GM19455 (cell line): ENCODE measurements around the gene ACOXL.
"Not testable (repeated sequence)": the region's sequence is repeated elsewhere in the genome, so short reads cannot be mapped to it uniquely, and the experiment has no call there.

Experiments
- ATAC-seq: cut with Tn5 transposase; IDR thresholded peaks from one replicate; pipeline ENCODE4 v1.9.1; 2021; ENCODE audit not compliant: unreplicated experiment

The ACOXL gene

DNA sequence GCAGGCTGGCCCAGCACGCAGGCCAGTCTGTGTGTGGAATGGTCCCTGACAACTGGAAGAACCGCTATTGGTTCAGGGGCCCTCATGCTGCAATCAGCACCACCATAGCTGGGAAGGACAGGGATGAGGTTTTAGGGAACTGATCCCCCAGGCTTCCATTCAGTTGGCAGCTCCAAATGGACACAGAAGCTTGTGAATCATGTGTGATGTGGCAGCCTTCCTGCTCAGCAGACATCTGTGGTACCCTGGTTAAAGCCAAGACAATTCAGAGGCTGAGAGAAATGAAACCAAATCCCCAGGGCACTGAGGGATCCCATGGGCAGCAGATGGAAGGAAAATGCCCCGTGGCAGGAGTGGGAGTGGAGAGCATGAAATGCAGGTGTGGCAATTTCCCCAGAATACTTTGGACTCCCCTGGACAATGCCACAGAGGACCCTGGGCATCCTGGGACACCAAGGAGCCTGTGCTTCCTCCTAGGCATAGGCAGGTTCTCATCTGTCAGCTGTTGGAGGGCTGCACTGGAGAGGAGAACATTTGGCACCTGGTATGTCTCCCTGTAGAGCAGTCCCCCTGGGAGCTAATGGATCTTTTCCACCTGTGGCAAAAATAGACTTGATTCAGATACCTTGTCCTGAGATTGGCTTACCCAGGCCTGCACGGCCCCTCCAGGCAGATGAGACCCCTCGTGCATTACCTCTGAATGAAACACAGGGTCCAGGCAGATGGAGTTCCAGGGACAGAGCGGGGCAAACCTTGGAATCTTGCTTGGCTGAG, 226.2 kb downstream of the ACOXL start:
- no peak for ATAC-seq

DNA sequence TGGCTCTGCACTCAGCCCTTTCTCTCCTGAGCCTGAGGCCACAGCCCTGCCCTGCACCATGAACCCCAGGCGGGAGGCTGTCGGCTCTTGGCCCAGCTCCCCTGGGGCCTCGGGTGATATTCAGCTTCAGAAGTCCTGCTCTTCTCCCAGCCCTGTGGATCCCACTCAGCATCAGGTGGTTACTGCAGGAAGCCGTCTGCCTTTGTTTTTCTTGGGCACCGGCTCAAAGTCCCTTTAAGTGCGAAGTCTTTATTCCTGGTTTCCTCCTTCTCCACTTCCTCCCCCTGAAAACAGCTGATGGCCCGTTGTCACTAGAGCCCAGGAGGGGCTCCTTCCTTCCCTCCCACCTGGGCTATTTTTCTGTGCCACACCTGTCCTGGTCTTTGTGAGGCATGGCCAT, 226.8 kb downstream of the ACOXL start:
- no peak for ATAC-seq

DNA sequence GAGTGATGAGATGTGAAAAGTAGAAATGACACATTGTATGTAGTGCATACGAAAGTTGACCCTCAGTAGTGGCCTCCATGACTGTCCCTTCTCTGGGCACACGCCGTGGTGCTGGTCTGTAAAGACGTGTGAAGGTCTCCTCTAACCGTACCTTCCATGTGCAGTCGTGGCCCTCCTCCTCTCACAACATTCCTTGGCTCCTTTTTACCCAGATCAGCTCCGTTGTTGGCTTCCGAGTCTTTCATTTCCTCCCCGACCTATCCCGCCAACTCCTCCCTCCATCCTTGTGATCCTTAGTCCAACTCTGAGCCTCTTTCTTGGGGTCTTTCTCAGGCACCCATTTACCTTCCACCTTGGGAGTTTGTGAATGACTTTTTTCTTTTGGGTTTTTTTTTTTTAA, 227.9 kb downstream of the ACOXL start:
- no peak for ATAC-seq

DNA sequence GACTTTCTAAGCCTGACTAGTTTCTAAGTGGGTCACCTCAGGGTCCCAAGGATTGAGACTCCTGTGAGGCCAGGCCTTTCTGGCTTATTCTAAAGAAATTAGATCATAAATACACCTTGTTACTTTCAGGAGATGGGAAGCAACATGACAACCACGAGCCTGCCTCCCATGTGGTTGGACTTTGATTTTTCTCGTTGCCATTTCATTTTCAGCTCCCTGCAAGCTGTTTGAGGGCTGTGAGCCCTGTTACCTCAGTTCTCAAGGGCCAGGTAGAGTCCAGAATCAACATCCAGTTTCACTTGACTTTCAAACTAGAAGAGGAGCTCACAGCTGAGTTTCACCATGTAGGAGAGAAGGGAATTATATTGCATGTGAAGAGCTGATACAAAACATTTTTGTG, 228.6 kb downstream of the ACOXL start:
- ATAC-seq: no peak

DNA sequence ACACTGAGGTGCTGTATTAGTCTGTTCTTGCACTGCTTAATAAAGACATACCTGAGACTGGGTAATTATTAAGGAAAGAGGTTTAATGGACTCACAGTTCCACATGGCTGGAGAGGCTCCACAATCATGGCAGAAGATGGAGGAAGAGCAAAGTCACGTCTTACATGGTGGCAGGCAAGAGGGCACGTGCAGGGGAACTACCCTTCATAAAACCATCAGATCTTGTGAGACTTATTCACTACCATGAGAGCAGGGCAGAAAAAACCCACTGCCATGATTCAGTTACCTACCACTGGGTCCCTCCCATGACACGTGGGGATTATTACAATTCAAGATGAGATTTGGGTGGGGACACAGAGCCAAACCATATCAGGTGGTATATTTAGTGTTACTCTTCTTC, 229.3 kb downstream of the ACOXL start:
- ATAC-seq: not testable (repeated sequence)

DNA sequence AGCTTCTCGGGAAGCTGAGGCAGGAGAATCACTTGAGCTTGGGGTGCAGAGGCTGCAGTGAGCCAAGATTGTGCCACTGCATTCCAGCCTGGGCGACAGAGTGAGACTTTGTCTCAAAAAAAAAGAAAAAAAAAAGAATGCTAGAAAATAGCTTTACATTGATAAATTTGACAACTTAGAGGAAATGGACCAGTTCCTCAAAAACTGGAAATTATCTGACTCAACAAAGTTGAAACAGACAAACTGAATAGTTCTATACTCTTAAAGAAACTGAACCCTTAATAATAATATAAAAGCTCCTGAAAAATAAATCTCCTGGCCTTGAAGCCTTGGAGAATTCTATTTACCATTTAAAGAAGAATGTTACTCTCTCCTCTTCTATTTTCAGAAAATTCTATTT, 237.3 kb downstream of the ACOXL start:
- no peak for ATAC-seq

DNA sequence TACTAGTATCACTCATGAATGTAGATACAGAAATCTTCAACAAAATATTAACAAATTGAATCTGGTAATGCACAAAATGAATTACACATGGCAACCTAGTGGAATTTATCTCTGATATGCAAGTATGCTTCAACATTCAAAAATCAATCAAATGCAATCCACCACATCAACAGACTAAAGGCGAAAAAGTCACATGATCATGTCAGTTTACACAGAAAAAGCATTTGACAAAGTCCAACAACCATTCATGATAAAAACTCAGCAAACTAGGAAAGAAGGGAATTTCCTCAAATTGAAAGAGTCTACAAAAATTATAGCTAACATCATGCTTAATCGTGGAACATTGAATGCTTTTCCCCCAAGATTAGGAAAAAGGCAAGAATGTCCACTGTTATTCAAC, 237.8 kb downstream of the ACOXL start:
- no peak for ATAC-seq

DNA sequence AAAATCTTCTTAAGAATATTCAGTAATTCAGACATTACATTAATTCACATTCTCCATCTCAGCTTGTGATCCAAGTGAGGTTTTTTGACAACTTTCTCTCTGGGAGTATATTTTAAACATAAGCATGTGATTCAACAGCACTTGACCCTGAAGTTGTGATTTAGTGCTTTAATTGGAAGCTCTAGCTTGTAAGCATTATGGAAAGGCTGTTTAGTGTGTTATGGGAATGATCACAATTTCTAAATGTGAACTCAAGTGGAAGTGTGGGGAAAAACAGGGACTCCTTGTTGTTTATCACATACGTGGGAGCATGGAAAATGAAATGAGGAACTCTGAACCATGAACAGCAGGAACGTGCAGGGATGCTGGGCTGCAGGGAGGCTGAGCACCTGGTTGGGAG, 239.4 kb downstream of the ACOXL start:
- no peak for ATAC-seq

DNA sequence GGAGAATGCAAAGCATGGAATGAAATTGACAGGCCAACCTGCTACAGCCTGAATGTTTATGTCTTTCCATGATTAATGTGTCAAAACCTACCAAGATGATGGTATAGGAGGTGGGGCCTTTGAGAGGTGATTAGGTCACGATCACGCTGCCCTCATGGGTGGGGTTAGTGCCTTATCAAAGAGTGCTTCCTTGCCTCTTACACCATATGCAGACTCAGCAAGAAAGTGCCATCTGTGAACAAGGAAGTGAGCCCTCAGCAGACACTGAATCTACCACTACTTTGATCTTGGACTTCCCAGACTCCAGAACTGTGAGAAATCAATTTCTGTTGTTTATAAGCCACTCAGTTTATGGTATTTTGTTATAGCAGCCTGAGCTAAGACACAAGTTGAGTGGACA, 240.9 kb downstream of the ACOXL start:
- no peak for ATAC-seq

DNA sequence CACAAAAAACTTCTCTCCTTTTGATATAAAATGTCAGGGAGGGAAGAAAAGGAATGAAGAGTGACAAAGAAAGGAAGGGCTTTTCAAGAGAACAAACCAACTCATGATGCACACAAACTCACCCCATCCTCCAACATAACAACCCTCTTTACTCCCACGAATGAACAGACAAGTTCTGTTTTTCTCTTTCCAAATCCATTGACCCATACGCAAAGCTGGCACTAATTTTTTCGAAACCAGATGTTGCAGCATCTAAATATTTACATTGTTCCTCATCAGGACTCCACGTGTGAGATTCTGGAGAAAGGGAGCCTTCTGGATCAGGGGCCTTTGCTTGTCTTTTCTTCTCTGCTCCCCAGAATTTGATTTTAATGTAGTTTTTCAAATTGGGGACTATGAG, 245.0 kb downstream of the ACOXL start:
- ATAC-seq: no peak

DNA sequence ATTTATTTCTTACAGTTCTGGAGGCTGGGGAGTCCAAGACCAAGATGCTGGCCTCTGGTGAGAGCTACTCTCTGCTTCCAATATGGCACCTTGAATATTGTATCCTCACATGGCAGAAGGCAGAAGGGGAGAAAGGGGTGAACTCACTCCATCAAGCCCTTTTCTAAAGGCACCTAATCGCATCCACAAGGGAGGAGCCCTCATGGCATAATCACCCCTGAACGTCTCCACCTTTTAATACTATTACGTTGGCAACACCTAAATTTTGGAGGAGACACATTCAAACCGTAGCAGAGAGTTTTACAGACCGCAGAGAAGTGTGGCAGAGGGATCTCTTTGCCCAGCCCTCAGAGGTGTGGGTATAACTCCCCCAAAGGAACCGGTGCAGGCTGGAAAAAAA, 245.8 kb downstream of the ACOXL start:
- no peak for ATAC-seq

DNA sequence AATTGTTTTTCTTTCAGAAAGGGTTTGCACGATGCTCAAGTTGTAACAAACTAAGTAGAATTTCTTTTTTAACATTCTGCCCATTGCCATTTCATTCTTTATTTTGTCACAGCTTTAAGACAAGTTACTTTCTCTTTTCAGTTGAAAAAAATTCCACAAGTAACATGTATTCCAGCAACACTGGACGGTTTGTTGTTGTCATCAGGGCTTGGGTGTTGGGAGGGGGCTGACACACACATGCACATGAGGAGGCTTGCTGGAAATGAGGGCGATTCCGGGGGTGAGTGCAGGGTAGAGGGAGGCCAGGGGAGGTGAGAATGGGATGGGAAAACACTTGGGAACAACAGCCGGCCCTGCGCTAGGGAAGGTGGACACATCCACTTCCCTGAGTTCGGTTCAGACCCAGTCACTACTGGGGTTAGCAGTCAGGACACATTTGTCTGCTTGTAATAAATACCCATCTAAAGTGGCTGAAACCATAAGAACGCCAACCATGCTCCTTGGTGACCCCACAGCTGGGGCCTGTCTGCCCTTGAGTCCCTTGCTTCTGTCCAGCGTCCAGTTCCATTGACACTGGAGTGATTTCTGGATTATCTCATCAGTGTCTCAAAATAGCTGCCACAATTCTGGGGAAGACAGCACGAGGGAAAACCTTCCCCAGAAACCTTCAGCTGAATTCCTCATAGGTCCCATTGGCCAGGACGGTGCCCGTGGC, 246.5 kb downstream of the ACOXL start:
- ATAC-seq: no peak

DNA sequence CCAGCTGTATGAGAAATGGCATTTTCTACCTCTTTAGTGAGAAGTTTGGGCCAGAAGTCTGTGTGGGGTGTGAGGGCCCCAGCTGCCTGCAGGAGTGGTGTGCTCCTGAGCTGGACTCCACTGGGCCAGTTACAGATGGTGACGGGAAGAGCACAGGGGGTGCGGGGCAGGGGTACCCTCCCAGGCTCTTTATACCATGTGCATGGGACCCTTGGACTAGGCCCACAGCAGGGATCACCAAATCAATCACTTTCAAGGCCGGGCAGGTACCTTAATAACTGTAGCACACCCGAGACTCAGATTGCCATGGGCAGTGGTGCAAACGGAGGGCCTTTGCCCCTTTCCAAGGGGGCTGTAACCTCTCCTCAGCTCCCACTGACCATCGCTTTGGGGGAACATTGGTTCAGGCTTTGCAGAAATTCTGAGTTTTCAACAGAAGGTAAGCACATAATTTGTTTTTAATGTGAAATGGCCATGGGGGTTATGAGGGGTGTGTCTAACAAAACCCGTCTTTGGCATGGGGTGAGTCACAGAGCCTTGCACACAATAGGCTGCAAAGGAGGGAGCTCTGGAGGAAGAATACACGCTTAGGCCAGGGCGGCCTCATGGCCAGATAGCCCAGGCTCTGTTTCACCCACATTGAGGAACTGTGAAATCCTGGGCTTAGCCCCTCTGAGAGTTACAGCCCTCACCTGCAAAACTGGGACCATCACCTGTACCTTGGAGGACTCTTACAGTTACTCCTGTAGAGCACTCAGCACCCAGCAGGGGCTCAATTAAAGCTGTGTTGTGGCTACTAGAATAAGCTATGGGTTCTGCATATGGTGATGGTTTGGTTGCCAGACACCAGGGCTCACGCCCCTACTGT, 247.3 kb downstream of the ACOXL start:
- no peak for ATAC-seq

DNA sequence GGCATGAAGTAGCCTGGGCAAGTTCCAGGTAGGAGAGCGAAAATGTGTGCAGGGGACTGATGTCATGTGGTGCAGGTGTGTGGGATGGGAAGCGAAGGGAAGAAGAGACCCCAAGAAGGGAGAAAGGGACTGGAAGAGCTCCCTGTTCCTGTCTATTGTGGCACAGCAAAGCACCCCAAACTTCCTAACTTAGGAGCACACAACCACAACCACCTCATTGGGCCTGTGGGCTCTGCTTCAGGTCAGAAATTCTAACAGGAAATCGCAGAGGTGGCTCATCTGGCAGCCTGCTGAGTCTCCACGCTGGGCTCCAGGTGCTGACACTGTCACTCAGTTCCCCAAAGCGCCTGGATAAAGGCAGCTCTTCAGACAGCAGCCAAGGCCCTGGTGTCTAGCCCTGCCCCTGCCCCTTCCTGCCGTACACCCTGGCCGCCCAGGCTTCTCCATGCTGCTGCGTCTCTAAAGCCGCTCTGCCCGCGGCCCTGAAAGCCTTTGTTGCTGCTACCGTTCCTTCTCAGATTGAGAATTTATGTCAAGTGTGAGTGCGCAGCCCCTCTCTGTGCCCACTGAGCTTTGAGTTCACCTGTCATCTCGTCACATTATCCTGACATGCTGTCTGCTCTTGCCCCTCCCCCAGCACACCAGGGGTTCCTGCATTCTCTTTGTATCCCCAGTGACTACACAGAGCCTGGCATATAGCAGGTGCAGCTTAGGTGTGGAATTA, 248.1 kb downstream of the ACOXL start:
- no peak for ATAC-seq

DNA sequence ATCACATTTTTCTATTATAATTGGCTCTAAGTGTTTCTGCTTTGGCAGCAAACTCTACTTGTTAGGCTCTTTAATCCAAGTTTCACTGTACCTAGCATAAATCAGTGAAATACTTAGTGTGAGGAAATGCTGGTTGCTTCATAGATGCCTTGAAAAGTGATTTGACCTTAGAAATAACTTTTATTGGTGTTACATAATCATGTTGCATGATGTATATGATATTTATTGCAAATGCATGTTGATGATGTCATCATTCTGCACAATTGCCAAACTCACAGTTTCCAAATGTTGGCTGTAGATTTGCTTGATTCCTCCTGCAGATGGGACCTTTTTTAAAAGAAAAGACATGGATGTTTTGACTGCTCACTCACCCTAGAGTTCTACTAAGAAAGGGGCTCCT, 250.8 kb downstream of the ACOXL start:
- no peak for ATAC-seq

DNA sequence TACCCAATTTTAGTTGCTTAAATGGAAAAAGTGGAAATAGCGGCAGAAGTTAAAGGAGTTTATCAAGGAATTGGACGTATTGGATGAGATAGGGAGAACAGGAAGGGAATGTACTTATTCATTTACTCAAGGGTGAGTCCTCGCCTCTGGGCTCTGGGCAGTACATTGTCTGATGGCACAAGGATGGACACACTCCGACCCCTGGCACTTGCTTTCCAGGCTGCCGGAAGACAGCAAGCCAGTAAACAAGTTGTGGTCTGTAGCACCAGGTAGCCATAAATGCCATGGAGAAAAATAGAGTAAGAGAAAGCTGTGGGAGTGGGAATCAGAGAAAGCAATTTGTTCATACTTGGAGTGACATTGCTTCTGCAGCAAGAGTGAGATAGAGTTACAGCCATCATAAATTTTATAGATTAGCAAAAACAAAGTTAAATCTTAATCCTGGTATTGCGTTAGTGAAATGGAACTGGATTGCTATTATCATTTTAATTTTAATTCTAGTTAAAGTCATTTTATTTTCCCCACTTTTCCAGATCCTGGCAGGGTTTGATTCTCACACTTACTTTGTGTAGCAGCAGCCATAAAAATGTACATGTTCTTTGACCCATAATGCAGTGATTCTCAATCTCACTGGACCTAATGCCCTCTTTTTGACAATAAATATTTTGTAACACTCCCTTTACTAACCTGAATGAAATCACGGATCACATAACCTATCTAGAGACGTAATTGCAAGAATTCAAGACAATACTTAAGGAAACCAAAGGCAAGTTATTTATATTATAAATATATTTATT, 252.5 kb downstream of the ACOXL start:
- ATAC-seq: no peak

DNA sequence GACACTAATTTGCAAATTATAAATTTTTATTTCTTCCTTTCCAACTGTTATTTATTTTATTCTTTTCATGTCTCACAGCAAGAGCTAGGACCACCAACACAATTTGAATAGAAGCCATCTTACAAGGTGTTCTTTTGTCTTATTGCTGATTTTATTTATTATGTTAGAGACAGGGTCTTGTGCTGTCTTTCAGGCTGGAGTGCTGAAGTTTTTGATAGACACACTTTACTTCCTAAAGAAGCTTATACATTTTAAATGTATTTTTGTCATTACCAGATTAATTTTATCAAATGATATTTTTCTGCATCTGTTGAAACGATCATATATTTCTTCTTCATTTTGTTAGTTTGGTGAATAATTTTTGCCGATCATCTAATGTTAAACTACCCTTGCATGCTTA, 258.1 kb downstream of the ACOXL start:
- ATAC-seq: no peak

DNA sequence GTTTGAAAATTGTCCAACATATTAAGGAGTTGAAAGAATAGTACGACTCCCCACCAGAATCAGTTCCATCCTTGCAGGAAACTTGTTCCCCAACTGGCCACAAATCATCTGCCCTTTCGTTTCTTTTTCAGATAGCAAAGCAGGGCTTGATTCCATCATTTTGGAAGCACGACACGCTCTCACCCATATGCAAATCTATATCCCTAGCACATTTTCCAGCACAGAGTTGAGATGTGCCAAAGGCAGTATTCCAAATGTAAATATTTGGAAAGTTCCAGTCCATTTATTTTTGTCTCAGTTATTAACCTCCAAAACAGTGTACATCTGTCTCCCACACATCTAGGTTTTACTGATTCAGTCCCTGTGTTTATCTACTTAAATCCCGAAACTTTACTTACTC, 259.5 kb downstream of the ACOXL start:
- no peak for ATAC-seq

DNA sequence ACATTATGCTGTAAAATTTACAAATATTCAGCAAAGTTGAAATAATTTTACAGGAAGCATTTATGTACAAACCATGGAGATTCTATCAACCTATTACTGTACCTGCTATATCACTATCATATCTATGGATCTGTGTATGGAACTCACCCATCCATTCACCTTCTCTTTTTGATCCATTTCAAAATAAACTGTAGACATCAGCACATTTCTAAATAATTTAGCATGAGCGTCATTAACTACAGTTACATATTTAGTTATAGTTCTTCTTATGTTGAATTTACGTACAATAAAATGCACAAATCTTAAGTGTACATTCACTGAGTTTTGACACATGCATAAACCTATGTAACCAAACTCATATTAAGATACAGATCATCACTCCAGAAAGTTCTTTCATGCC, 260.5 kb downstream of the ACOXL start:
- ATAC-seq: no peak

DNA sequence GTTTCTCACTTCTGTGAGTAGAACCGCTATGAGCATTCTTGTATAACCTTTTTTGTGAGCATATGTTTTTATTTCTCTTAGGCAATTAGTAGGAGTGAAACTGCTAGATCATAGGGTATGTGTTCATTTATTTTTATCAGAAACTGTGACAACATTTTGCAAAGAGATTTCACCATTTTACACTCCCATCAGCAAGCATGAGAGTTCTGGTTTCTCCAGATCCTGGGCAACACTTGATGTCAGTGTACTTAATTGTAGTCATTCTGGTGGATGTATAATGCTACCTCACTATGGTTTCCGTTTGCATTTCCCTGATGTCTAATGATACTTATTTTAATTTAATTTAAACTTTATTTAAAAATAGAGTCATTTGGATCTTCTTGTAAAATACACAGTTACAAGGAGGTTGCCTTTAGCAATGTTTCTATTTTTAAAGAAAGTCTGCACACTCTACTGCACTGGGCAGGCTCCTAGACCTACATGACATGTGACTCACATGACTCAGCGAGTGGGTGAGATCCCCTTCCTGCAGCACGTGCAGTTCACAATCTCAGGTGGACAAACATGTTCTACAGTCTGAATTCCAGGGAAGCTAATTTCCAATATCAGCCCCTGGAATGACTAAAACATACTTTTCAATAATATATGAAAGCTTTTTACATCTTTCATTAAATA, 261.3 kb downstream of the ACOXL start:
- no peak for ATAC-seq
